A673 (cell line): ENCODE data around the gene INCA1.

Experiments used
- CTCF ChIP-seq: fragments of 300-800, 200-600 bp; sonication (generic); conservative IDR thresholded peaks from 2 replicates; pipeline ENCODE4 v1.5.1; 2017; ENCODE audit warnings: low read depth, mild to moderate bottlenecking, antibody characterized with exemption, low read length, moderate library complexity, mixed read lengths
- EZH2 ChIP-seq: fragments of 200-600 bp; sonication (generic); IDR thresholded peaks from 2 replicates; pipeline ENCODE4 v1.6.1; 2017; ENCODE audit warnings: borderline replicate concordance, low read depth, mild to moderate bottlenecking, mixed read lengths, antibody characterized with exemption, low read length; ENCODE audit not compliant: poor library complexity, severe bottlenecking

GRCh38 chr17:4941319-4941610, 56.1 kb downstream of the INCA1 start:
- TF ChIP-seq CTCF (no peak), EZH2 (no peak)
